Measurements from ENCODE around the gene MINDY2.

GRCh38 chr15:58862326-58862725 lies 91.2 kb downstream of the MINDY2 start:
- TF ChIP-seq CTCF (conservative IDR thresholded peaks at IDR 0.05 in 1 of 2, IDR thresholded peaks at IDR 0.05 in 1 of 2; ENCODE audit: low read depth in 1 of 2, low read length in 2 of 2) (no peak), EZH2 (IDR thresholded peaks at IDR 0.05; ENCODE audit: low read length, missing control alignments) (no peak)

Measured in fibroblast of lung (primary cell).